HepG2 (cell line): ENCODE measurements around the gene MTSS2. TPM values are rescaled to one million over a fixed set of nuclear protein-coding genes. Genes with fewer than 3 reads are reported as not detected.

Experiments
- CCDC6 ChIP-seq: sonication (generic); formaldehyde crosslinking; IDR thresholded peaks from 2 replicates; pipeline ENCODE4 v1.8.1; 2022; ENCODE audit warnings: mild to moderate bottlenecking, missing genetic modification reagents, moderate library complexity
- IRF1 ChIP-seq: sonication (generic); formaldehyde crosslinking; IDR thresholded peaks from 2 replicates; pipeline ENCODE4 v1.4.0; 2020; ENCODE audit warnings: low read depth, mild to moderate bottlenecking, missing genetic modification reagents
- NFE2 ChIP-seq: sonication (generic); formaldehyde crosslinking; IDR thresholded peaks from 2 replicates; pipeline ENCODE4 v1.4.0; 2020; ENCODE audit warnings: missing genetic modification reagents
- NR2F6 ChIP-seq, 2 experiments: IDR thresholded peaks; 2 replicates each; pipeline ENCODE4 v1.6.1; 2016; ENCODE audit warnings: antibody characterized with exemption in 1 of 2, mild to moderate bottlenecking in 1 of 2
- PATZ1 ChIP-seq: sonication (generic); formaldehyde crosslinking; IDR thresholded peaks from 2 replicates; pipeline ENCODE4 v1.4.0; 2020; ENCODE audit warnings: missing genetic modification reagents
- RFXAP ChIP-seq: sonication (generic); formaldehyde crosslinking; IDR thresholded peaks from 2 replicates; pipeline ENCODE4 v1.4.0; 2020; ENCODE audit warnings: missing genetic modification reagents, borderline replicate concordance
- TGIF2 ChIP-seq: IDR thresholded peaks from 2 replicates; pipeline ENCODE4 v1.6.1; 2016; ENCODE audit warnings: control low read depth, missing compliant biosample characterization
- ZBTB37 ChIP-seq: sonication (generic); formaldehyde crosslinking; IDR thresholded peaks from 2 replicates; pipeline ENCODE4 v1.4.0; 2020; ENCODE audit warnings: mild to moderate bottlenecking, missing genetic modification reagents
- ZBTB40 ChIP-seq, 2 experiments: fragments of 450-650 bp in 1 of 2; sonication (generic) in 1 of 2; formaldehyde crosslinking in 1 of 2; IDR thresholded peaks; 2 replicates each; pipeline versions ENCODE4 v1.6.1 to v1.8.0; 2016 to 2022; ENCODE audit warnings: antibody characterized with exemption in 1 of 2, mild to moderate bottlenecking in 1 of 2, missing genetic modification reagents in 1 of 2
- ZC3H4 ChIP-seq: sonication (generic); formaldehyde crosslinking; IDR thresholded peaks from 2 replicates; pipeline ENCODE4 v1.4.0; 2020; ENCODE audit warnings: missing genetic modification reagents, borderline replicate concordance
- ZNF121 ChIP-seq: sonication (generic); formaldehyde crosslinking; IDR thresholded peaks from 2 replicates; pipeline ENCODE4 v1.5.0; 2020; ENCODE audit warnings: mild to moderate bottlenecking, missing genetic modification reagents
- ZNF326 ChIP-seq: sonication (generic); formaldehyde crosslinking; IDR thresholded peaks from 2 replicates; pipeline ENCODE4 v1.4.0; 2020; ENCODE audit warnings: missing genetic modification reagents, borderline replicate concordance
- ZNF580 ChIP-seq: IDR thresholded peaks from 2 replicates; pipeline ENCODE4 v1.6.1; 2016; ENCODE audit warnings: low read depth, borderline replicate concordance
- polyA plus RNA-seq, 8 experiments: library from polyadenylated mRNA; depleted of rRNA in 3 of 8; stranded (reverse) in 7 of 8; unstranded in 1 of 8; fragments of >200 nt; fragmentation: Illumina TruSeq in 4 of 8; extraction: Trizol in 4 of 8; gene quantifications; 2 replicates each; pipeline versions ENCODE4 v1.2.1 to v1.2.3, GENCODE V29; 2011 to 2016; ENCODE audit warnings: low read depth in 4 of 8, missing spikeins in 1 of 8, mixed read lengths in 1 of 8; ENCODE audit not compliant: insufficient read depth in 1 of 8
- total RNA-seq, 5 experiments: library from RNA; depleted of rRNA; stranded (reverse); fragments of >200 nt; fragmentation: Illumina TruSeq; extraction: Trizol; gene quantifications; 2 replicates each; pipeline ENCODE4 v1.2.3, GENCODE V29; 2016; ENCODE audit warnings: low read depth in 1 of 5

The MTSS2 gene
- total and polyA plus RNA-seq, 2 of the 13 experiments (the other 11 are each of a cell fraction or from before 2014, with no cell fraction given) = 132 to 242 TPM

- no peak for TF ChIP-seq ZBTB40 (IDR thresholded peaks at IDR 0.05)
- TF ChIP-seq ZBTB40 (CRISPR knock-in tag; IDR thresholded peaks at IDR 0.05) = no peak
- no peak for TF ChIP-seq ZNF580 (CRISPR knock-in tag)
- no peak for TF ChIP-seq ZBTB37 (CRISPR knock-in tag)
- peak; percentile 61; the same call in 1 of the 2 replicates for TF ChIP-seq ZNF326
- TF ChIP-seq ZNF121 (CRISPR knock-in tag) = peak; percentile 78
- no peak for TF ChIP-seq IRF1
- peak; percentile 42; the same call in 1 of the 2 replicates for TF ChIP-seq TGIF2 (CRISPR knock-in tag)
- no peak for TF ChIP-seq PATZ1 (CRISPR knock-in tag)
- no peak for TF ChIP-seq NR2F6 (IDR thresholded peaks at IDR 0.05)
- TF ChIP-seq NR2F6 (CRISPR knock-in tag; IDR thresholded peaks at IDR 0.05) = peak; percentile 51; the same call in 1 of the 2 replicates
- no peak for TF ChIP-seq NFE2 (CRISPR knock-in tag)
- TF ChIP-seq RFXAP = 0 out of 2 replicates have a peak, but pooled peaks have one; percentile 33
- 0 out of 2 replicates have a peak, but pooled peaks have one; percentile 21 for TF ChIP-seq CCDC6 (CRISPR knock-in tag)
- TF ChIP-seq ZC3H4 (CRISPR knock-in tag) = 0 out of 2 replicates have a peak, but pooled peaks have one; percentile 49
Measured at GRCh38 chr16:70682239-70683145, 3.4 kb downstream of the MTSS2 start (continued).
